Caki2 (cell line): ENCODE data around the gene ZNF232. TPM values are rescaled to one million over a fixed set of nuclear protein-coding genes. Genes with fewer than 3 reads are reported as not detected.
"Not testable (repeated sequence)": the region's sequence is repeated elsewhere in the genome, so short reads cannot be mapped to it uniquely, and the experiment has no call there.

Experiments used
- DNase-seq: peaks from one replicate; pipeline ENCODE4 v3.0.0-alpha.2; 2015; ENCODE audit warnings: low read depth
- in situ Hi-C: cut with HindIII; loops from 2 replicates; pipeline ENCODE4 v1.10.0; 2016; ENCODE audit warnings: low sequenced_read_pairs, low pct_unique_long_range_greater_than_20kb, mixed read lengths
- total RNA-seq: library from RNA; depleted of rRNA; stranded (reverse); fragments of >200 nt; shearing (Covaris generic); gene quantifications from 2 replicates; pipeline ENCODE4 v1.2.3, GENCODE V29; 2014; ENCODE audit warnings: low replicate concordance

ZNF232 gene
- total RNA-seq, 1 experiment from 2014 or later: 18.5 TPM

DNA sequence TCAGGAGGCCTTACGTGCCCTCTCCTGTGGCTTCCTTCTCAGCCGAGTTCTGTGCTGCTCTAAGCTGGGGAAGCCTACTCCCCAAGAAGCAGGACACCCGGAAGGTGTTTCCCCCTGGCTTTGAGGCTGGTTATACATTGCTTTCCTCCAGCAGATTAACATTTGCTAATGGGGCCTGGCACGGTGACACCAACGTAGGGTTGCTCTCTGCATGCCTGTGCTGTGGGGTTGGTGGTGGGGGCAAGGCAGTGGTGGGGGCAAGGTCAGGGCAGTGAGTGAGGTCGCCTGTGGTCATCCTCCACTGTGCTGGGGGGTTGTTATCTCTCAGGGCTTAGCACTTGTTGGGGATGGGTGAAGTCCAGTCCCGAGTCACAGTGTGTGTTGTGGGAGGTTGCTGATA lies 8.4 kb upstream of the ZNF232 start:
- DNase-seq: no peak

DNA sequence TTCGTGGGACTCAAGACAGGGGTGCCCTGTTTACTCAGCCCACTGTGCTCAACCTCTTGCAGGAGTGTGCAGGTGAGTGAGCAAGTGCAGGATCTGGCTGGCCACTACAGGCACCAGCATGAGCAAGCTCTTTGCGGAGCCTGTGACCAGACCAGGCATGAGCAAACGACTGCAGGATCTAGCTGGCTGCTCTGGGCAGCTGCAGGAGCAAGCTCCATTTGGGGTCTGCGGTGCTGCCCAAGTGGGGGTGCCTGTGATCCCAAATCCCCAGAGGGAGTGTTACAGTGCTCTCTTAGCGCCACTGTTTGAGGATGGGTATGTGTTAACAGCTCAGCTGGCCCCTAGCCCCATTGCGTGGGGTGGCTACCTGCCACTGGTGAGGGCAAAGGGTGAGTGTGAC lies 6.5 kb upstream of the ZNF232 start:
- in situ Hi-C loops: no loop called here
- no peak for DNase-seq

More for the DNA sequence above, 8.4 kb upstream of the ZNF232 start:
- in situ Hi-C loops: no loop called here

DNA sequence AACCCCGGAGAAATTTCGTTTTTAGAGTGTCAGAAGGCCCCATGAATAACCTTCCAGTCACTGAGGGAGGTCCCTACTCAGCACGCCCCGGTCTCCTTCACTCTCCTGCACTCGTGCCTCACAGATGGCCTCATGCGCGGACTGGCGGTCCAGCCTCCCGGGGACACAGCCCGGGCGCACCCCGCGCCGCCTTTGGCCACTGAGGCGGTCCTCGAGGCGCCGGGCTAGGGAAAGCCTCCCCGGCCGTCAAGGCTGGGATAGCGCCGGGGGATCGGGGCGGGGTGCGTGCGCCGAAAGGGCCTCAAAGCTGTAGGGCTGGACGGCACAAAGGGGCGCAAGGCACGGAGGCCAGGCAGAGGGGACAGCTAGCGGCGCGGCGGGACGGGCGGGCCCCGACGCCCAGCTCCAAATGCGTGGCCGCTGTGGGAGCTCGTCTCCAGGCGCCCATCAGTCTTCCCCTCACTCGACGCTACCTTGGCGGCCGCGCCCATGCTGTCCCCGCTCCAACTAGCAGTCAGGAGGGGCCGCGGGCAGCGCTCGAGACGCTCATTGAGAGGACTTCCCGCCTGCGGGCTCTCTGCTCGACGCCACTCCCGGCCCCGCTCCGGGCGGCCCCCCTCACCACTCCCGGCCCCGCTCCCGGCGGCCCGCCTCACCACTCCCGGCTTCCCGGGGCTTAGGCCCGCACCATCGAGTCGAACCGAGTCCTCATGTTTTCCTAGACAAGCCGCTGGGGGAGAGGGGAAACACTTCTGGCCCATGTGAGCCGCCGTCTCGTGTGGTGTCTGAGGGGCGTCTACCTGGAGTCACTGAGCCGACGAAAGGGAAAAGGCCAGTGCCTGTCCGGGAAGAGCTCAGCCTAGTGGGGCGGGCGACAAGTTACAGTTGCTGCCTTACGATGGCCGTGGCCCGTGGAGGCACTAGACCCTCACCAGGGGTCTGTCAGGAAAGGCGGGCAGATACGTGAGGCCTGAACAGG lies 4.3 kb upstream of the ZNF232 start, which contains the start of gene USP6:
Gene USP6, plus strand, starts transcription at position 360 of the 979 bp plus-strand sequence. CDS start 14,336 bp downstream, outside the sequence.
- in situ Hi-C loops: no loop called here
- no peak for DNase-seq

DNA sequence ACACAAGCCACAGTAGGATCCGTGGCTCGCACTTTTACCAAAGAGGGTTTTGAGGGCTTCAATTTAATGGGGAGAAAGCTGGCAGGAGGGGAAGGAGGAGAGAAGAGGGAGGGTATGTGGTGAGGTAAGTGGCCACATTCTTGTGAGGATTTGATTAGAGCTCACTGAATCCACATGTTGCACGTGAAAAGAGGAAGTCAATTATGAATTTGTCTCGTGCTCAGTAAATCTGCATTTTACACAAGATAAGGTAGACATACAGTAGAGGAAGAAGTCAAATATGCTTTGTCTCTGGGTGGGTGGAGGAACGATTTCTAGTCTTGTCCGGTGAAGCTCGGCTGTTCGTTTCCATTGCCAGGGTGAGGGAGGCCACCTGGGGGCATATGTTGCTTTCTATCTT lies 862 bp downstream of the ZNF232 start:
- no peak for DNase-seq
- in situ Hi-C loops: no loop called here

DNA sequence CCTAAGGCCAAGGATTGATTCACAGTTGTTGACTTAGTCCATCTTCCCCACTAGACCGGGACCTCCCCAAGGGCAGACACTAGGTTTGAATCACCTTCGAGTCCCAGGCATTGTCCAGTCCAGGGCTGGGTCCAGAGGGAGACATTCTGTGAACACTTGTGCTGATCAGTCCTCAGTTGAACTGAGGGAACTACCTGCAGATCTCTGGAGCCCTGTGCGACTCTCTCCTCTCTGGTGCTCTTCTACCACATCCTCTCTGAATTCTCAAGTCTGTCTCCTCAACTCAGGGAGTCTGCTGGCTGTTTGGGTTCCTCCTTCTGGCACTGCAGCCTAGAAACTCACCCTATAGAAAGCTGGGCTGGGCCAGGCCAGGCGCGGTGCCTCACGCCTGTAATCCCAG lies 10.8 kb downstream of the ZNF232 start:
- in situ Hi-C loops: no loop called here
- no peak for DNase-seq

DNA sequence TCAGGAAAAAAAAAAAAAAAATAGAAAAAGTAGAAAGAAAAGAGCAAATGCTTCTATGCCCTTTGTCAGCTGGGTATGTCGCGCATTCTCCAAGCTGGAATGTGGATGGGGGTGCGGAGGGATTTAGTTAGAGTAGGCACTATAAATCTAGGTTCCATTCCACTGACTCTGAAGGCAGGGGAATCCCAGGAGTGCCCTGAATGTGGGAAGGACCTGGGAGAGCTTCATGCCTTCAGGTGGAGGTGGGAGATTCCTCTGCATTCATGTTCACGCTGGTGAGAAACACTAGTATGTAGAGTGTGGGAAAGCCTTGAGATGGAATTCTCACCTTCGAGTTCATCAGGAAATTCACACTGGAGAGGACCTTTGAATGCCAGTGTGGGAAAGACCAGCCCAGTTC lies 12.4 kb downstream of the ZNF232 start:
- no peak for DNase-seq
- in situ Hi-C loops: no loop called here

DNA sequence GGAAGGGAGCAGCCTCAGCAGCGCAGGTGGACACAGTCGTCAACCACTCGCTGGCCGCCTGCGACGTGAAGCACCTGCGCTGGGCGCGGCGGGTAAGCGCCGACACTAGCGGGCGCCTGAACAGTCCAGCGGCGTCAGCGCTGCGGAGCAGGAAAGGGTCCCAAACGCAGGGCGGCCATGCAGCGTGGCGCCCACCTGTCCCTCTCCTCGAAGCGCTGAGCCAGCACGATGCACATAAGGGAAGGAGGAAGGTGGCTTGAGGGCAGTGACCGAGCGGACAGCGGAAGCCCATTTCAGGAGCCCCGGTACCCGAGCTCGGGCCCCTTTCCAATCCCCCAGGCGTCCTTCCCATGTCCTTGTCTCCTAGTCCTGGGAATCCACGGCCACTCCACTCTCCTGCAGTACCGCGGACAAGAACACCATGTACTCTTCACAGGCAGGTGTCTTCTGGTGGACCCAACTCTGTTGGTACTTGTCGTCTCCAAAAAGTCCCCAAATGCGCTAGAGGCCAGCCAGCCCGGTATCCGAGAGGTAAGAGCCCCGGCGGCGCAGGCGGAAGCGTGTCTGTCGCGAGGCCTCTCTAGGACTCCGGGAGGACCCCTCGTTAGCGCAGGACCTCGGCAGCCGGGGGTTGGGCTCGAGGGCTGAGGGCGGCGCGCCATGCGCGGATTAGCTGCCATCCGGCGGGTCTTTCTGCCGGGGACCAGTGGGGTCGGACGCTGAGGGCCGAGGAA lies 14.4 kb downstream of the ZNF232 start:
- no peak for DNase-seq
- in situ Hi-C loops: no loop called here

DNA sequence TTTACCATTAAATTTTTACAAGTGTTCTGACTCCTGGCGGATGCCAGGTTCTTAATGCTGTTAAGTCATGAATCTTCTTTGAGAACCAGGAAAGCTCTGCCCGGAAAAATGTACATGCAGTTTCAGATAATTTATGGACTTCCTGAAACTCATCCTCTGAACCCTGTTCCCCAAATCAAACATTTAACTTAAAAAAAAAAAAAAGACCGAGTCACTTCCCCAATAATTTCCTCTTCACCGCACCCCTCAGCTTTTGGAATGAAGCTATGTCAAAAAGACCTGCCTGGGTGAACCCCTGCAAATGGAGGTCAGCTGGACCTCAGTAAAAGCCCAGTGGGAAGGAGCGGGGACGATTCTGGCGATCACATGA lies 15.0 kb downstream of the ZNF232 start:
- in situ Hi-C loops: no loop called here
- no peak for DNase-seq

DNA sequence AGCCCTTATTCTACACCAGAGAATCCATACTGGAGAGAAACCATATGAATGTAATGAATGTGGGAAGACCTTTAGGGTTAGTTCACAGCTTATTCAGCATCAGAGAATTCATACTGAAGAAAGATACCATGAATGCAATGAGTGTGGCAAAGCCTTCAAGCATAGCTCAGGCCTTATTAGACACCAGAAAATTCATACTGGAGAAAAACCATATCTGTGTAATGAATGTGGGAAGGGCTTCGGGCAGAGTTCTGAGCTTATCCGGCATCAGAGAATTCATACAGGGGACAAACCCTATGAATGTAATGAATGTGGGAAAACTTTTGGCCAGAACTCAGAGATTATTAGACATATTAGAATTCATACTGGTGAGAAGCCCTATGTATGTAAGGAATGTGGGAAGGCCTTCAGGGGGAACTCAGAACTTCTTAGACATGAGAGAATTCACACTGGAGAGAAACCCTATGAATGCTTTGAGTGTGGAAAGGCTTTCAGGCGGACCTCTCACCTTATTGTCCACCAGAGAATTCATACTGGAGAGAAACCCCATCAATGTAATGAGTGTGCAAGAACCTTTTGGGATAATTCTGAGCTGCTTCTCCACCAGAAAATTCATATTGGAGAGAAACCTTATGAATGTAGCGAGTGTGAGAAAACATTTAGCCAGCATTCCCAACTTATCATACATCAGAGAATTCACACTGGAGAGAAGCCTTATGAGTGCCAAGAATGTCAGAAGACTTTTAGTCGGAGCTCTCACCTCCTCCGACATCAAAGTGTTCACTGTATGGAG lies 19.3 kb downstream of the ZNF232 start:
- no peak for DNase-seq
- in situ Hi-C loops: no loop called here

DNA sequence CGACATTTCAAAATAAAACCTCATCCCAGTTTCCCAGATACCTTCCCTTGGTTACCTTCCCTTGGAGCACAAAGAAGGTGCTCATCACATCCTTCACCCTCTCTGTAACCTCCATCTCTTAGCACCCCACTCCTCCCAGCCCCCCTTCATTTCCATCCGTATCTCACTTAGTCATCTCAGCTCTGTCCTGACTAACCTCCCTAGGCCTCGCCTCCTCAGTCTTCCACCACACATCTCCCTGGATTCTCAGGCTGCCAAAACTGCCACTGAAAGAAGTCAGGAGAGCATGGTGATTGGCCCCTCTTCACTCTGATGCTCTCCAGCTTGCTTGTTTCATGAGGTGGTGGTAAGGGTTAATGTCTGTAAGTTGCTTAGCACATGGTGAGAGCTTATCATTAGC lies 31.1 kb downstream of the ZNF232 start:
- DNase-seq: no peak
- in situ Hi-C loops: no loop called here

DNA sequence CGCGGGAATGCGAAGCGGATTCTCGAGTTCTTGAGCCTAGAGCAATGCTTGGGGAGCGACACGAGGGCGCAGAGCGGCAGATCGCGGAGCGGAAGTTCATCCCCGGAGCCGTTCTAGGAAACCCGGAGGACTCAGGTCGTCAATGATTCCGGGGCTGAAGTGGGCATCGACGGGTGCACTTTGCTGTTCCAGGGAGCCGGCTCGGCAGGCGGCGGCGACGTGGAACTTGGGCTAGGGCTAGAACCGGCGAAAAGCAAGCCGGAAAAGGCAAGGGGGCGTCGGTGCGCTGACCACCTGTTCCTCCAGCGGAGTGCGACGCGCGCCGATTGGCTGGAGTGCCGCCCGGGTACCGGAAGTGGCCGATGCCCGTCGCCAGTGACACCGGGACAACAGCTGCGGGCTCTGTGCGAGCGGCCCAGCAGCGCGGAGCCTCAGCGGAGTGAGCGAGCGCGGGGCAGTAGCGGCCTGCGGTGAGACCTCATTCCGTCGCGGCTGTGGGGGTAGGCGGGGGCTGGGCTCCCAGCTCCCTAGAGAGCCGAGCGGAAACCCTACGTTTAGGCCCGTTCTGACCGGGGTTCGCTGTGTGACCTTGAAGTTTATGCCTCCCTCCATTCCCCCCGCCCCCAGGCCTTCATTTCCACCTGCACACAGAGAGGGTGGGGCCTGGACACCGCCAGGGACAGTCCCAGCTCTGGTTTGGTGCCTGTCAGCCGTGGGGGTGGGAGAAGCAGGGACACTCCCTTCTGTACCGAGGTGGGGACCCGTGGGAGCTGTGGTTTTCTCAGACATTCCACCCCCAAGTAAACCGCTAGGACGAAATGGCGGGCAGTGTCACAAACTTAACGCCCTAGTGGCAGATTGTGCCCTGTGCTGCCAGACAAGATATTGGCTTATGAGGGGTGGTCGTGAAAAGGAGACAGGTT lies 33.3 kb downstream of the ZNF232 start, which contains the start of gene ZFP3:
Gene ZFP3, plus strand, starts transcription at position 362 of the 923 bp plus-strand sequence. CDS start 13,038 bp downstream, outside the sequence.
- in situ Hi-C loops: no loop called here
- DNase-seq: no peak

DNA sequence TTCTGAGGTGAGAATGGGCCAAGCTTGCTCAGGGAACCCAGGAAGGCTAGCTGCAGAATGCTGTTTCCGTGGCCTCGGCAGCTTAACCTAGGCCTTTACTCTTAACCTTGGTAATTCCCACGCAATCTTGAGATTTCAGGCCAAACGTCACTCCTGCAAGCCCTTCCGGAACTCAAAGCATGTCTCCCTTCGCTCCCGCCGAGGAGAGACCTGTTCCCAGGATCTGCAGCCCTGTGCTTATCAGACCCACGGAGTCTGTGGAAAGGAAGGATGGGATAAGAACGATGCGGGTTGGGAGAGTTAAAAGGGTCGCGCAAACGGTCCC lies 33.9 kb downstream of the ZNF232 start:
- in situ Hi-C loops: no loop called here
- no peak for DNase-seq

DNA sequence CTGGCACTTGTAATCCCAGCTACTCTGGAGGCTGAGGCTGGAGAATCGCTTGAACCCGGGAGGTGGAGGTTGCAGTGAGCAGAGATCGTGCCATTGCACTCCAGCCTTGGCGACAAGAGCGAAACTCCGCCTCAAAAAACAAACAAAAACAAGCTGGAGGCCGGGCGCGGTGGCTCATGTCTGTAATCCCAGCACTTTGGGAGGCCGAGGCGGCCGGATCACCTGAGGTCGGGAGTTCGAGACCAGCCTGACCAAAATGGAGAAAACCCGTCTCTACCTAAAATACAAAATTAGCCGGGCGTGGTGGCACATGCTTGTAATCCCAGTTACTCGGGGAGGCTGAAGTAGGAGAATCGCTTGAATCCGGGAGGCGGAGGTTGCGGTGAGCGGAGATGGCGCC lies 34.4 kb downstream of the ZNF232 start:
- in situ Hi-C loops, DNase-seq: not testable (repeated sequence)

DNA sequence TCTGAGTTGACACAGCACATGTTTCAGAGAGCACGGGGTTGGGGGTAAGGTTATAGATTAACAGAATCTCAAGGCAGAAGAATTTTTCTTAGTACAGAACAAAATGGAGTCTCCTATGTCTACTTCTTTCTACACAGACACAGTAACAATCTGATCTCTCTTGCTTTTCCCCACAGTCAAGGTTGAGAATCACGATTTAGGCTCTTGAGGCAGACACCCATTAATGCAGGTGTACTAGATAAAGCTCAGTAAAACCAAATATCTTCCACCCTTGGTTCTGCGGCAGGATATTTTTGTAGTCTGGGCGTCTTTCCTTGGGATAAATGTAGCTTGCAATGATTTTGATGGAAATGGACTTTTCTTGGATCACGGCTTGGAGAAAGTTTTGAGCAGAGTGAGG lies 36.2 kb downstream of the ZNF232 start:
- in situ Hi-C loops, DNase-seq: not testable (repeated sequence)

DNA sequence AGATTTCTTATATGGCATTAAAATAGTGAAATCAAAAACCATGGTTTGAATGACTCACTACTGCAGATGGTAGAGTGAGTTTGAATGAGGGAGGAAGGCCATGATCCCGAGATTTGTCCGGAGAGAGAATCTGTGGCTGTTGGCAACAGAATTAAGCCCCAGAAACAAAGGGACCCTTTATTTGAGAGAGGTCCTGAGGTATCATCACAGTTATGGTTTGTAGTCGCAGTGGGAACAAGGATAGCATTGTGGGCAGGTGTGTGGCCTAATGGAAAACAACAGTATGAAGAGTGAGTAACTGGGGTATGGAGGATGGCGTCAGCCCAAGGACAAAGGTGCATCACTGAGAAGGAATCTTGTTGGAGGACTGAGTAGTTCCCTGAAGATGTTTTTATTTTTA lies 42.0 kb downstream of the ZNF232 start:
- in situ Hi-C loops: no loop called here
- DNase-seq: no peak

DNA sequence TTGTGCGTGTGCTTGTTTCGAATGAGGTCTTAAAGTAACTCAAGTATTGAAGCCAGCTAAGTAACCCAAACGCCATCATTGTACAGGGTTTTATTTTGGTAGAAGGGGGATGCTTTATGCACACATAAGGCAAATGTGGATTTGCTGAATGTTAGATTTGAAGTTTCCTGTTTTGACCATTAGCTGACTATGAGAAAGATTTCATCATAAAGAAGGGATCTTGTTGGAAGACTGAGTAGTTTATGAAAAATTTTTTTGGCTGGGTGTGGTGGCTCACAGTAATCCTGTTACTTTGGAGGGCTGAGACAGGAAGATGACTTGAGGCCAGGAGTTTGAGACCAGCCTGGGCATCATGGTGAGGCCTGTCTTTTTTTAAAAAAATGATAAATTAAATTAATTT lies 43.4 kb downstream of the ZNF232 start:
- DNase-seq: no peak
- in situ Hi-C loops: no loop called here

DNA sequence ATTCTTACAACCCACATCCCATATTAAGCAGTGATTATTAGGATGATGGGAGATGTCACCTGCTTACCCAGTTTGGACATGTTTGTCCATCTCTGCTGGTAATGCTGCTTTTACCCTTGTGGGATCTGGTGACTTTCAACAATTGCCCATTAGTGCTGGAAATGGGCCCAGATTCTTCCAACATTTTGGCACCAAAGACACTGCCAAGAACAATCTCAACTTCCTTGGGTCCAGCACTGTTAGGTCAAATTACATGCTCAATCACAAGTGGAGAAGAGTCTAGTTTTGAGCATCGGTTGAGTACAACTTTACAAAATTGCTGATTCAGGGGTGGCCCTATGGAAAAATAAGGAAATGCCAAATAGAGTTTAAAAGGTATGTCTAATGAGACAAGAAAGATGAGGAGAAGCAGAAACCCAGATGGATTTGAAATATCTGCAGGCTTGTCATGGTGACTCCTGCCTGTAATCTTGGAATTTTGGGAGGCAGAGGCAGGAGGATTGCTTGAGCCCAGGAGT lies 46.4 kb downstream of the ZNF232 start:
- in situ Hi-C loops: no loop called here
- no peak for DNase-seq
